Coronary artery (tissue), 2 donors: ENCODE measurements around the gene PLCL1.

Source experiments
- DNase-seq: peaks from one replicate; pipeline ENCODE4 v3.0.0-alpha.2; 2017; ENCODE audit warnings: low spot score
- H3K27ac ChIP-seq, 2 donors: fragments of 200-600 bp; sonication (generic); one replicate each; pipeline ENCODE4 v1.5.1; 2016 to 2019
- H3K4me3 ChIP-seq: fragments of 200-600 bp; sonication (generic); 2 replicates; pipeline ENCODE4 v1.5.1; 2016; ENCODE audit warnings: mild to moderate bottlenecking, moderate library complexity
- TF ChIP-seq, protein P1 (sequence below): fragments of 200-600 bp; sonication (generic); IDR thresholded peaks from one replicate; pipeline ENCODE4 v1.5.1; 2019; ENCODE audit warnings: antibody characterized with exemption

PLCL1 gene

DNA sequence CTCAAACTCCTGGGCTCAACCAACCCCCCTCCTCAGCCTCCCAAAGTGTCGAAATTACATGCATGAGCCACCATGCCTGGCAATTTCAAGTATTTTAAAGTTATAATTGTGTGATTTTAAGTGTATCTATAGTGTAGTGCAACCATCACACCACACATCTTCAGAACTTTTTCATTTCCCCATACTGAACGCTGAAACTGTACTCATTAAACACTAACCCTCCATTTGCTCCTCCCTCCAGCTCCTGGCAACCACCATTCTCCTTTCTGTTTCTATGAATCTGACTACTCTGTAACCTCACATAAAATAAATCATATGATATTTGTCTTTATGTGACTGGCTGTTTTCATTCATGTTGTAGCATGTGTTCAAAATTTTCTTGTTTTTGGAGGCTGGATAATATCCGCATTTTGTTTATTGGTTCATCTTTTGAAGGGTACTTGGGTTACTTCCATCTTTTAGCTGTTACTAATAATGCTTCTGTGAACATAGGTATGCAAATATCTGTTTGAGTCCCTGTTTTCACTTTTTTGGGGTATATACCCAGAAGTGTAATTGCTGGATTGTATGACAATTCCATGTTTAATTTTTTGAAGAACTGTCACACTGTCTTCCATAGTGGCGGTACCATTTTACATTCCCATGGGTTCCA lies 188.2 kb downstream of the PLCL1 start:
- TF ChIP-seq, protein P1, sequence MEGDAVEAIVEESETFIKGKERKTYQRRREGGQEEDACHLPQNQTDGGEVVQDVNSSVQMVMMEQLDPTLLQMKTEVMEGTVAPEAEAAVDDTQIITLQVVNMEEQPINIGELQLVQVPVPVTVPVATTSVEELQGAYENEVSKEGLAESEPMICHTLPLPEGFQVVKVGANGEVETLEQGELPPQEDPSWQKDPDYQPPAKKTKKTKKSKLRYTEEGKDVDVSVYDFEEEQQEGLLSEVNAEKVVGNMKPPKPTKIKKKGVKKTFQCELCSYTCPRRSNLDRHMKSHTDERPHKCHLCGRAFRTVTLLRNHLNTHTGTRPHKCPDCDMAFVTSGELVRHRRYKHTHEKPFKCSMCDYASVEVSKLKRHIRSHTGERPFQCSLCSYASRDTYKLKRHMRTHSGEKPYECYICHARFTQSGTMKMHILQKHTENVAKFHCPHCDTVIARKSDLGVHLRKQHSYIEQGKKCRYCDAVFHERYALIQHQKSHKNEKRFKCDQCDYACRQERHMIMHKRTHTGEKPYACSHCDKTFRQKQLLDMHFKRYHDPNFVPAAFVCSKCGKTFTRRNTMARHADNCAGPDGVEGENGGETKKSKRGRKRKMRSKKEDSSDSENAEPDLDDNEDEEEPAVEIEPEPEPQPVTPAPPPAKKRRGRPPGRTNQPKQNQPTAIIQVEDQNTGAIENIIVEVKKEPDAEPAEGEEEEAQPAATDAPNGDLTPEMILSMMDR: no peak
- no peak overlapping the region for H3K4me3 ChIP-seq
- DNase-seq: no peak
- no peak overlapping the region for H3K27ac ChIP-seq

DNA sequence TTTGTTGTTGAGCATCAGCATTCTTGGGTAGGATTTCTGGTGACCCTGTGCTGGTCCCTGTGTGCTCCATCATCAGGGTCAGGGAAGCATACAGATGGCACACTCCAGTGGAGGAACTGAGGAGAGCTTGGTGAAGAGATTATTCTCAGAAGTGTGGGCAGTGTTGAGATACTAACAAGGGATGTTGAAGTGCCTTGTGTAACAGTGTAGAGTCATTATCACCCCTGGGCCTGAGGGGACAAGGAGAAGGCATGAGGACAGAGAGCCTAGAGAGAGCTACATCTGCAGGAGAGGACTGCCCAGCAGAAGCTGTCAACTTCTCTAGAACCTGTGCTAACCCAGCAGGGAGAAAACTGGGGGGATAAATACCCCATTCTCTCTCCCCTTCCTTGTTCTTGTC lies 189.0 kb downstream of the PLCL1 start:
- TF ChIP-seq, protein P1: no peak
- DNase-seq: no peak
- no peak overlapping the region for H3K4me3 ChIP-seq
- no peak overlapping the region for H3K27ac ChIP-seq

DNA sequence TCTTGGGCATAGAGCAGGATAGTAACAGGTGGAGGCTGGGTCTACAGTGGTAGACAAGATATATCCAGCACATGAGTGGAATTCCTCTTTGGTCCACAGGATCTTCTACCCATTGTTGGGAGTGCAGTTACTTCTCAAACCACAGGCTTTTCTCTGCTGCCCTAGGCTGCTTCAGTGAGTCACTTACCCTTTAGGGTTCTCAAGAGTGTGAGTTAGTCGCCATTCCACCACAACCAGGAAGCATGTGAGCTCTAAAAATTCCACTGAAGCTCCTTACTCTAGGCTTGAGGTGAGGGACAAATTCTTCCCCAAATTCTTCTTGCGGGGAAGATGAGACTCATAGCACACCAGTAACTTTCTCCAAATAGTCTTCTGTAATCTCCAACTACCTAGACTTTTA lies 189.4 kb downstream of the PLCL1 start:
- TF ChIP-seq, protein P1: no peak
- Histone ChIP-seq H3K27ac (no peak overlapping the region), H3K4me3 (no peak overlapping the region)
- no peak for DNase-seq

DNA sequence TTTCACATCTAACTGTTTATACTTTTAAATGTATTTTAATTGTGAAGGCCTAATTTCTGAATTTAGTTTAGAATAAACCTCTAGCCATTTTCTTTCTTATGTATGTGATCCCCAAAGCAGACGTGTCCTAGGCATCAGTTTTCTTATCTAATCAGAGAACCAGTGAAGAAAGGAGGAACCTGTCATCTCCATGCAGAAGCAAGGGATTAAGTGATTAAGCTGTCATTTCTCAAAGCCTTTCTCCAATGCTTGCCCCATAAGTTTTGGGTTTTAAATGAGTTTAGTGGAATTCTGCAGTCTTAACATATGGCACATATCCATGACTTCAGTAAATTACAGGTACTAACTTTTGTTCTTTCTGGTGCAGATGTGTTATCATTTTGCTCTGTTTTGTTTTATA lies 190.4 kb downstream of the PLCL1 start:
- DNase-seq: no peak
- Histone ChIP-seq H3K4me3 (no peak overlapping the region), H3K27ac (no peak overlapping the region)
- TF ChIP-seq, protein P1: no peak

DNA sequence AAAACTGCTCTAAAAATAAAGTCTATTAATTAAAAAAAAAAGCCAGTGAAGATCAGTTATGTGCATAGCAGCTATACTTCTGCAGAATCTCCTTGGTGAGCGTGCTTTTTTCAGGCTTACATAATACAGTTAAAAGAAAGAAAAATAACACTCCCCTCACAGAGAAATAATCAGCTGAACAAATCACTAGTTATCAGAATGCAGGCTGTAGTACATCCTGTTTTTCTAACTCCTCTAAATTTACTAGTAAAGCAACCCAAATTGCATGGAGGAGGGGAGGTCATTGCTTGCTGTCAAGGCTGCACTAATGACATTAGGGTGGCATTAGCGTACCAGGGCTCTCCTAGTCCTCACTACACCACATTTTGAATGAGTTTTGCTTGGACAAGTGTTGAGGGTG lies 192.2 kb downstream of the PLCL1 start:
- TF ChIP-seq, protein P1: no peak
- DNase-seq: no peak
- H3K27ac ChIP-seq: no peak overlapping the region
- no peak overlapping the region for H3K4me3 ChIP-seq

DNA sequence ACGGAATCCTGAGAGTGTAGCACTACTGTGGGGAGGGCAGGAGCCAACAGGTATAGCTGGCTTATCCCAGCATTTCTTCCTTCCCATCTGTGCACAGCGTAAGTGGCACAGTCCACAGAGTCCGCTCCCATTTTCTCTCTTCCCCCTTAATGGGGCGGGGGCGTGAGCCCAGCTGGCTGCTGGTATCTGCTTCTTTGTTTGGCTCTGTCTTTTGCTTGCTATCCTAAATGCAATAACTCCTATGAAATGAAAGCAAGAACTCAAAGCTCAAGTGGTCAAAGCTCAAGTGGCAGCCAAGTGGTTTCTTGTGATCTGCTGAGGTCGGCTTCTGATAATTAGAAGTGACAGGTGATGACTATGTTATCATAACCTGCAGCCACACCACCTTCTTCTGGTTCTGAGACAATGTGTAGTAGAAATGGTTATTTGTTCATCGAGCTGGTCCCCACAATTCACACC lies 192.7 kb downstream of the PLCL1 start:
- DNase-seq: no peak
- TF ChIP-seq, protein P1: no peak
- no peak overlapping the region for H3K4me3 ChIP-seq
- H3K27ac ChIP-seq: no peak overlapping the region

DNA sequence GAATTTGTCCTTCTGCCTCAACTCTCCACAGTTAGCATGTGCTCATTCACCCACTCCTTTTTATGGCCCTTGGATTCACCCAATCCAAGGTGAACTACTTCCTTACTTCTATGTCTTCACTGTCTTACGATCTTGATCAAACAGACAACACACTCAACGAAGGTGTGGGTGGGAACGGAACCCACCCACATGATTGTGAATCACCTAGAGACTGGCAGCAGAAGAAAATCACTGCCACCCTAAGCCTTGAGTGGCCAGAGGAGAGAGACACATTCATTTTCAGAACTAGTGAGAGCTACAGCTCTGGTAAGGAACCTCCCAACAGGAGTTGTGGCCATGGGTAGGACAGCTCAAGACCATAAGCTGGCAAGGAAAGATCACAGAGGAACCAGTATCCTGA lies 194.3 kb downstream of the PLCL1 start:
- no peak overlapping the region for H3K4me3 ChIP-seq
- TF ChIP-seq, protein P1: no peak
- DNase-seq: no peak
- no peak overlapping the region for H3K27ac ChIP-seq
